A673 (cell line): ENCODE measurements around the gene TRAF3IP3.
"Not testable (repeated sequence)": the region's sequence is repeated elsewhere in the genome, so short reads cannot be mapped to it uniquely, and the experiment has no call there.

Experiments used
- CTCF ChIP-seq: fragments of 300-800, 200-600 bp; sonication (generic); conservative IDR thresholded peaks from 2 replicates; pipeline ENCODE4 v1.5.1; 2017; ENCODE audit warnings: low read depth, mild to moderate bottlenecking, antibody characterized with exemption, low read length, moderate library complexity, mixed read lengths
- EZH2 ChIP-seq: fragments of 200-600 bp; sonication (generic); IDR thresholded peaks from 2 replicates; pipeline ENCODE4 v1.6.1; 2017; ENCODE audit warnings: borderline replicate concordance, low read depth, mild to moderate bottlenecking, mixed read lengths, antibody characterized with exemption, low read length; ENCODE audit not compliant: poor library complexity, severe bottlenecking

GRCh38 chr1:209793711-209794110 lies 37.9 kb downstream of the TRAF3IP3 start:
- not testable (repeated sequence) for TF ChIP-seq CTCF, EZH2
